DOHH2 (cell line): ENCODE measurements around the gene FSCN2.

Experiments used
- EZH2phosphoT487 ChIP-seq: fragments of 200-600 bp; sonication (generic); IDR thresholded peaks from 2 replicates; pipeline ENCODE4 v1.6.1; 2017; ENCODE audit warnings: borderline replicate concordance, mild to moderate bottlenecking, antibody characterized with exemption, low read length, moderate library complexity, mixed read lengths
- TF ChIP-seq, protein P1 (sequence below): fragments of 200-600 bp; sonication (generic); IDR thresholded peaks from one replicate; pipeline ENCODE4 v1.5.1; 2014; ENCODE audit warnings: antibody characterized with exemption, mild to moderate bottlenecking, low read depth, low read length; ENCODE audit not compliant: poor library complexity, severe bottlenecking

- TF ChIP-seq, protein P1, sequence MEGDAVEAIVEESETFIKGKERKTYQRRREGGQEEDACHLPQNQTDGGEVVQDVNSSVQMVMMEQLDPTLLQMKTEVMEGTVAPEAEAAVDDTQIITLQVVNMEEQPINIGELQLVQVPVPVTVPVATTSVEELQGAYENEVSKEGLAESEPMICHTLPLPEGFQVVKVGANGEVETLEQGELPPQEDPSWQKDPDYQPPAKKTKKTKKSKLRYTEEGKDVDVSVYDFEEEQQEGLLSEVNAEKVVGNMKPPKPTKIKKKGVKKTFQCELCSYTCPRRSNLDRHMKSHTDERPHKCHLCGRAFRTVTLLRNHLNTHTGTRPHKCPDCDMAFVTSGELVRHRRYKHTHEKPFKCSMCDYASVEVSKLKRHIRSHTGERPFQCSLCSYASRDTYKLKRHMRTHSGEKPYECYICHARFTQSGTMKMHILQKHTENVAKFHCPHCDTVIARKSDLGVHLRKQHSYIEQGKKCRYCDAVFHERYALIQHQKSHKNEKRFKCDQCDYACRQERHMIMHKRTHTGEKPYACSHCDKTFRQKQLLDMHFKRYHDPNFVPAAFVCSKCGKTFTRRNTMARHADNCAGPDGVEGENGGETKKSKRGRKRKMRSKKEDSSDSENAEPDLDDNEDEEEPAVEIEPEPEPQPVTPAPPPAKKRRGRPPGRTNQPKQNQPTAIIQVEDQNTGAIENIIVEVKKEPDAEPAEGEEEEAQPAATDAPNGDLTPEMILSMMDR = no peak
- no peak for TF ChIP-seq EZH2phosphoT487
These were observed 29.1 kb upstream of the FSCN2 start for GRCh38 chr17:81498953-81499600.
